Measurements from ENCODE around the gene TNNI2. TPM values are rescaled to one million over a fixed set of nuclear protein-coding genes. Genes with fewer than 3 reads are reported as not detected.

TNNI2 gene
- total and polyA plus RNA-seq, 4 donors = 0.22 to 0.28 TPM; not detected in 2

- Histone ChIP-seq H3K27me3 (ENCODE audit: control insufficient read depth in 4 of 4, insufficient read depth in 4 of 4, low read length in 3 of 4) (no peaks in the 10 kb centered on the region), H3K4me1 (ENCODE audit: control insufficient read depth in 4 of 4, insufficient read depth in 4 of 4, low read length in 3 of 4) (peaks cover 0 to 4% (median 3%) of the 10 kb centered on the region in 4 donors), H3K4me3 (ENCODE audit: low read depth in 1 of 3, low read length in 3 of 3) (no peak overlapping the region), H3K27ac (ENCODE audit: low read depth in 1 of 2, low read length in 2 of 2) (no peak overlapping the region), H3K36me3 (ENCODE audit: control insufficient read depth in 4 of 4, insufficient read depth in 3 of 4, low read depth in 1 of 4, low read length in 3 of 4) (no peaks in the 10 kb centered on the region), H3K9me3 (ENCODE audit: control insufficient read depth in 4 of 4, low read length in 3 of 4) (no peaks in the 10 kb centered on the region), H3K9ac (ENCODE audit: low read depth in 1 of 2, low read length in 2 of 2) (no peak overlapping the region)
- WGBS = 82% methylated on average over 21 of the region's 21 CpGs
- TF ChIP-seq HNF4G (IDR thresholded peaks at IDR 0.05) = no peak
- no peak for TF ChIP-seq FOXA2 (IDR thresholded peaks at IDR 0.05)
- no peak for TF ChIP-seq YY1 (IDR thresholded peaks at IDR 0.05)
- TF ChIP-seq RXRA (IDR thresholded peaks at IDR 0.05) = no peak
- no peak for TF ChIP-seq JUND (IDR thresholded peaks at IDR 0.05)
- no peak for TF ChIP-seq EGR1 (IDR thresholded peaks at IDR 0.05; ENCODE audit: low read depth in 2 of 2)
- no peak for TF ChIP-seq GABPA (IDR thresholded peaks at IDR 0.05 in 1 of 2, conservative IDR thresholded peaks at IDR 0.05 in 1 of 2)
- no peak for TF ChIP-seq SP1 (IDR thresholded peaks at IDR 0.05)
- no peak for TF ChIP-seq NR2F2 (IDR thresholded peaks at IDR 0.05)
- TF ChIP-seq REST (IDR thresholded peaks at IDR 0.05) = no peak
- no peak for TF ChIP-seq ATF3 (IDR thresholded peaks at IDR 0.05)
- TF ChIP-seq FOXA1 (IDR thresholded peaks at IDR 0.05) = no peak
- TF ChIP-seq HNF4A (conservative IDR thresholded peaks at IDR 0.05) = no peak
- DNase-seq (ENCODE audit: low spot score) = no peak
These were observed 7.0 kb downstream of the TNNI2 start for GRCh38 chr11:1845561-1846452.

DNA sequence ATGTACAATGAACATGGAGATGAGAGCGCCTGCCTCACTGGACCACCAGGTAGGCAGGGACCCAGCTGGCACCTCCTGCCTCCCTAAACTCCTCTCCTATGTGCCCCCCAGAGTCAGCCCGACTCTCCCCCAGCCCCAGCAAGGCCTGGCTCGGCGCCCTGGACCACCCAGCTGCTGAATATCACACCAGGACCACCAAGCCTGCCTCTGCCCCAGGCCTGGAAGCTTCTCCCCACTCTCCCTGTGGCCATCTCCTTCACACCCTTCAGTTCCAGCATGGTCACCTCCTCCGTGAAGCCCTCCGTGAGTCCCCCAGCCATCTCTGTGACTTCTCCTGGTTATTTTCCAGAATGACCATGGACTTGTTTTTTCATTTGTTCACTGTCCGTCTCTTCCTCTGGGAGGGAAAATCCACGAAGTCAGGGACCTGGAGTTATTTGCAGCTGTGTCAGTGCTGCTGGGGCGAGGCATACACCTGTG lies 7.7 kb downstream of the TNNI2 start:
- no peak overlapping the region for H3K4me3 ChIP-seq (ENCODE audit: low read depth in 1 of 3, low read length in 3 of 3)
- no peaks in the 10 kb centered on the region for H3K36me3 ChIP-seq (ENCODE audit: control insufficient read depth in 4 of 4, insufficient read depth in 3 of 4, low read depth in 1 of 4, low read length in 3 of 4)
- H3K9me3 ChIP-seq (ENCODE audit: control insufficient read depth in 4 of 4, low read length in 3 of 4) = no peaks in the 10 kb centered on the region
- DNase-seq (ENCODE audit: low spot score) = no peak
- TF ChIP-seq FOXA1 (IDR thresholded peaks at IDR 0.05) (no peak), SP1 (IDR thresholded peaks at IDR 0.05) (no peak), REST (IDR thresholded peaks at IDR 0.05) (no peak), RAD21 (IDR thresholded peaks at IDR 0.05) (no peak)
- TF ChIP-seq, protein P1, sequence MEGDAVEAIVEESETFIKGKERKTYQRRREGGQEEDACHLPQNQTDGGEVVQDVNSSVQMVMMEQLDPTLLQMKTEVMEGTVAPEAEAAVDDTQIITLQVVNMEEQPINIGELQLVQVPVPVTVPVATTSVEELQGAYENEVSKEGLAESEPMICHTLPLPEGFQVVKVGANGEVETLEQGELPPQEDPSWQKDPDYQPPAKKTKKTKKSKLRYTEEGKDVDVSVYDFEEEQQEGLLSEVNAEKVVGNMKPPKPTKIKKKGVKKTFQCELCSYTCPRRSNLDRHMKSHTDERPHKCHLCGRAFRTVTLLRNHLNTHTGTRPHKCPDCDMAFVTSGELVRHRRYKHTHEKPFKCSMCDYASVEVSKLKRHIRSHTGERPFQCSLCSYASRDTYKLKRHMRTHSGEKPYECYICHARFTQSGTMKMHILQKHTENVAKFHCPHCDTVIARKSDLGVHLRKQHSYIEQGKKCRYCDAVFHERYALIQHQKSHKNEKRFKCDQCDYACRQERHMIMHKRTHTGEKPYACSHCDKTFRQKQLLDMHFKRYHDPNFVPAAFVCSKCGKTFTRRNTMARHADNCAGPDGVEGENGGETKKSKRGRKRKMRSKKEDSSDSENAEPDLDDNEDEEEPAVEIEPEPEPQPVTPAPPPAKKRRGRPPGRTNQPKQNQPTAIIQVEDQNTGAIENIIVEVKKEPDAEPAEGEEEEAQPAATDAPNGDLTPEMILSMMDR (IDR thresholded peaks at IDR 0.05; ENCODE audit: low read depth, low read length, missing input control) = no peak
- no peak overlapping the region for H3K9ac ChIP-seq (ENCODE audit: low read depth in 1 of 2, low read length in 2 of 2)
- 90% methylated on average over 9 of the region's 9 CpGs for WGBS
- peaks cover 0 to 5% (median 3%) of the 10 kb centered on the region in 4 donors for H3K4me1 ChIP-seq (ENCODE audit: control insufficient read depth in 4 of 4, insufficient read depth in 4 of 4, low read length in 3 of 4)
- H3K27ac ChIP-seq (ENCODE audit: low read depth in 1 of 2, low read length in 2 of 2) = no peak overlapping the region
- H3K27me3 ChIP-seq (ENCODE audit: control insufficient read depth in 4 of 4, insufficient read depth in 4 of 4, low read length in 3 of 4) = no peaks in the 10 kb centered on the region
